PC-9 (cell line): ENCODE data around the gene SLC39A12. TPM values are rescaled to one million over a fixed set of nuclear protein-coding genes. Genes with fewer than 3 reads are reported as not detected.
A peak's percentile ranks its signal among the peaks of the same experiment; 100 is the strongest.

Experiments
- BruUV-seq: library from RNA; stranded (reverse); fragments of 400-500 nt; replicated peaks from 2 replicates; lab custom pipeline; 2021; lab: Mats Ljungman, UMichigan
- CTCF ChIA-PET: fragments of 300-600 bp; sonication (Branson Sonifier 250); formaldehyde crosslinking; loops from one replicate; lab custom pipeline; 2022; ENCODE audit warnings: antibody characterized with exemption; lab: Charles Lee
- POLR2A ChIA-PET: fragments of 300-600 bp; sonication (Branson Sonifier 250); formaldehyde crosslinking; loops from one replicate; lab custom pipeline; 2022; ENCODE audit warnings: antibody characterized with exemption; ENCODE audit not compliant: unreplicated experiment; lab: Charles Lee
- DNase-seq, 2 experiments: peaks; one replicate each; pipeline versions ENCODE4 v3.0.0 to v3.0.0-alpha.2; 2015 to 2022; ENCODE audit warnings: mixed read lengths in 1 of 2
- H2AFZ ChIP-seq: fragments of 200-600 bp; sonication (generic); 2 replicates; pipeline ENCODE4 v1.8.1; 2017; ENCODE audit warnings: antibody characterized with exemption
- H3F3A ChIP-seq: fragments of 200-600 bp; sonication (generic); 2 replicates; pipeline ENCODE4 v1.8.1; 2017; ENCODE audit warnings: antibody characterized with exemption, mild to moderate bottlenecking, low read depth; ENCODE audit not compliant: insufficient read depth
- H3K27ac ChIP-seq: fragments of 200-600 bp; sonication (generic); 2 replicates; pipeline ENCODE4 v1.6.1; 2016; ENCODE audit warnings: mixed run types
- H3K27me3 ChIP-seq: fragments of 200-600 bp; sonication (generic); 2 replicates; pipeline ENCODE4 v1.6.1; 2016; ENCODE audit warnings: low read depth, mixed run types; ENCODE audit not compliant: insufficient read depth
- H3K36me3 ChIP-seq: fragments of 200-600 bp; sonication (generic); 2 replicates; pipeline ENCODE4 v1.6.1; 2016; ENCODE audit warnings: low read depth, mixed run types
- H3K4me1 ChIP-seq: fragments of 200-600 bp; sonication (generic); replicated peaks from 2 replicates; pipeline ENCODE4 v1.6.1; 2016; ENCODE audit warnings: mixed run types; ENCODE audit not compliant: insufficient read depth
- H3K4me2 ChIP-seq: fragments of 200-600 bp; sonication (generic); 2 replicates; pipeline ENCODE4 v1.6.1; 2017; ENCODE audit warnings: mixed run types
- H3K4me3 ChIP-seq: fragments of 200-600 bp; sonication (generic); 2 replicates; pipeline ENCODE4 v1.6.1; 2016; ENCODE audit warnings: mixed run types
- H3K79me2 ChIP-seq: fragments of 200-600 bp; sonication (generic); 2 replicates; pipeline ENCODE4 v1.6.1; 2017; ENCODE audit warnings: low read depth, mixed run types
- H3K9me2 ChIP-seq: fragments of 200-600 bp; sonication (generic); 2 replicates; pipeline ENCODE4 v1.8.1; 2017; ENCODE audit warnings: mild to moderate bottlenecking; ENCODE audit not compliant: insufficient read depth
- H3K9me3 ChIP-seq: fragments of 200-600 bp; sonication (generic); 2 replicates; pipeline ENCODE4 v1.8.1; 2016; ENCODE audit warnings: low read depth; ENCODE audit not compliant: insufficient read depth
- H4K20me1 ChIP-seq: fragments of 200-600 bp; sonication (generic); 2 replicates; pipeline ENCODE4 v1.8.1; 2017; ENCODE audit not compliant: insufficient read depth
- EZH2 ChIP-seq: fragments of 200-600 bp; sonication (generic); IDR thresholded peaks from 2 replicates; pipeline ENCODE4 v1.8.0; 2017; ENCODE audit warnings: antibody characterized with exemption, low read depth
- intact Hi-C: fragments of 100-400 bp; cut with micrococcal nuclease; formaldehyde crosslinking; loops from one replicate; pipeline ENCODE4 v1.10.0; 2022; ENCODE audit not compliant: unreplicated experiment
- total RNA-seq: library from RNA; stranded (reverse); gene quantifications from 2 replicates; pipeline ENCODE4 v1.2.3, GENCODE V29; 2021
- TF ChIP-seq, protein P1 (sequence below): fragments of 200-600 bp; sonication (generic); conservative IDR thresholded peaks from 2 replicates; pipeline ENCODE4 v1.6.1; 2017; ENCODE audit warnings: mixed run types, antibody characterized with exemption, mild to moderate bottlenecking, moderate library complexity

The SLC39A12 gene
- total RNA-seq, 1 experiment from 2014 or later = not detected

DNA sequence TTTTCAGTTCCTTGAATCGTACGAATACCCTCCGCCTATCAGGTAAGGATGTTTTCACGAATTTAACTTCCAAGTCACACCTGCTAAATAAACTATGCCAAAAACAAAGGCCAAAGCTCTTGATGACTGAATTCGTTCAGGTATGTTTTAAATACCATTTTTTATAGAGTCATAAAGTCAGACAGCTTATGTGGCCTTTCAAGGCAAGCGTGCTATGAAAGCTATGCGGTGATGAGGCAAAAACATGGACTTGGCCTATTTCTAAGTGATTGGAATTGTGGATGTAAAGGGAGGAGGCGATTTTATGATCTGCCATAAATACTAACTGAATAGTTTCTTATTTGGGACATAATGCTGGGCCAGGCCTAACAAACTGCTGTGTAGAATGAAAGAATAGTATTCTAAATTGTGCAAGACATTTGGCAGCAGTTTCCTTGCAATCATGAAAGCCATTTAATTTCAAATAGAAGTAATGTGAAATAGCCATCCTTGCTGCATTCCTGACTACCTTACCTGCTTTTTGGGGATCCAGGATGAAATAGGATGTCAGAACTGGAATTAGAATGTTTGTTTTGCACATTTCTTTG is 14.0 kb downstream of the SLC39A12 start:
- intact Hi-C loops = no loop called here
- H3K4me3 ChIP-seq = no peak overlapping the region
- H3K36me3 ChIP-seq = no peaks in the 10 kb centered on the region
- ChIA-PET POLR2A (no interaction called here), CTCF (no interaction called here)
- H4K20me1 ChIP-seq = no peaks in the 10 kb centered on the region
- H2AFZ ChIP-seq = no peak overlapping the region
- no peaks in the 10 kb centered on the region for H3K9me2 ChIP-seq
- BruUV-seq = no TSS peak
- H3F3A ChIP-seq = no peaks in the 10 kb centered on the region
- no peak overlapping the region for H3K4me2 ChIP-seq
- H3K27me3 ChIP-seq = no peaks in the 10 kb centered on the region
- H3K79me2 ChIP-seq = no peaks in the 10 kb centered on the region
- no peaks in the 10 kb centered on the region for H3K4me1 ChIP-seq
- no peak for TF ChIP-seq EZH2
- TF ChIP-seq, protein P1, sequence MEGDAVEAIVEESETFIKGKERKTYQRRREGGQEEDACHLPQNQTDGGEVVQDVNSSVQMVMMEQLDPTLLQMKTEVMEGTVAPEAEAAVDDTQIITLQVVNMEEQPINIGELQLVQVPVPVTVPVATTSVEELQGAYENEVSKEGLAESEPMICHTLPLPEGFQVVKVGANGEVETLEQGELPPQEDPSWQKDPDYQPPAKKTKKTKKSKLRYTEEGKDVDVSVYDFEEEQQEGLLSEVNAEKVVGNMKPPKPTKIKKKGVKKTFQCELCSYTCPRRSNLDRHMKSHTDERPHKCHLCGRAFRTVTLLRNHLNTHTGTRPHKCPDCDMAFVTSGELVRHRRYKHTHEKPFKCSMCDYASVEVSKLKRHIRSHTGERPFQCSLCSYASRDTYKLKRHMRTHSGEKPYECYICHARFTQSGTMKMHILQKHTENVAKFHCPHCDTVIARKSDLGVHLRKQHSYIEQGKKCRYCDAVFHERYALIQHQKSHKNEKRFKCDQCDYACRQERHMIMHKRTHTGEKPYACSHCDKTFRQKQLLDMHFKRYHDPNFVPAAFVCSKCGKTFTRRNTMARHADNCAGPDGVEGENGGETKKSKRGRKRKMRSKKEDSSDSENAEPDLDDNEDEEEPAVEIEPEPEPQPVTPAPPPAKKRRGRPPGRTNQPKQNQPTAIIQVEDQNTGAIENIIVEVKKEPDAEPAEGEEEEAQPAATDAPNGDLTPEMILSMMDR = no peak
- no peak overlapping the region for H3K27ac ChIP-seq
- no peak for DNase-seq
- H3K9me3 ChIP-seq = no peaks in the 10 kb centered on the region

DNA sequence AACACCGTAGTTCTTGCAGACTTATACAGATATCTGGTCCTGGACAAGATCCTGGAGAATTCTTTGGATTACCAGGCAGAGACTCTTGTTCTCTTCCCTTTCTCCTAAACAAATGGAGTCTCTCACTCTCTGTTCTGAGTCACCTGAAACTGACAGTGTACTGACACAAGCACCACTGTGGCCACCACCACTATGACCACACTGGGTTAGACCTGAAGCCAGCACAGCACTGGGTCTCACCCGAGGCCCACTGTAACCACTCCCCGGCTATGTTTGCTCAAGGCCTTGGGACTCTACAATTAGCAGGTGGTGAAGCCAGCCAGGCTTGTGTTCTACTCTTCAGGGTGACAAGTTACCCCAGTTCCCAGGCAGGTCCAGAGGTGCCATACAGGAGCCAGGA is 22.8 kb downstream of the SLC39A12 start:
- H3K27me3 ChIP-seq = no peaks in the 10 kb centered on the region
- H3K9me2 ChIP-seq = no peaks in the 10 kb centered on the region
- H3K9me3 ChIP-seq = no peaks in the 10 kb centered on the region
- H3K36me3 ChIP-seq = no peaks in the 10 kb centered on the region
- no peak overlapping the region for H2AFZ ChIP-seq
- H3K4me3 ChIP-seq = no peak overlapping the region
- no peaks in the 10 kb centered on the region for H3K4me1 ChIP-seq
- DNase-seq = no peak
- H4K20me1 ChIP-seq = no peaks in the 10 kb centered on the region
- CTCF ChIA-PET = no interaction called here
- no peaks in the 10 kb centered on the region for H3F3A ChIP-seq
- H3K27ac ChIP-seq = no peak overlapping the region
- no peaks in the 10 kb centered on the region for H3K79me2 ChIP-seq
- H3K4me2 ChIP-seq = no peak overlapping the region
- intact Hi-C loops = no loop called here
- TF ChIP-seq, protein P1 = no peak
- TF ChIP-seq EZH2 = no peak
- POLR2A ChIA-PET = no interaction called here
- BruUV-seq = no TSS peak

DNA sequence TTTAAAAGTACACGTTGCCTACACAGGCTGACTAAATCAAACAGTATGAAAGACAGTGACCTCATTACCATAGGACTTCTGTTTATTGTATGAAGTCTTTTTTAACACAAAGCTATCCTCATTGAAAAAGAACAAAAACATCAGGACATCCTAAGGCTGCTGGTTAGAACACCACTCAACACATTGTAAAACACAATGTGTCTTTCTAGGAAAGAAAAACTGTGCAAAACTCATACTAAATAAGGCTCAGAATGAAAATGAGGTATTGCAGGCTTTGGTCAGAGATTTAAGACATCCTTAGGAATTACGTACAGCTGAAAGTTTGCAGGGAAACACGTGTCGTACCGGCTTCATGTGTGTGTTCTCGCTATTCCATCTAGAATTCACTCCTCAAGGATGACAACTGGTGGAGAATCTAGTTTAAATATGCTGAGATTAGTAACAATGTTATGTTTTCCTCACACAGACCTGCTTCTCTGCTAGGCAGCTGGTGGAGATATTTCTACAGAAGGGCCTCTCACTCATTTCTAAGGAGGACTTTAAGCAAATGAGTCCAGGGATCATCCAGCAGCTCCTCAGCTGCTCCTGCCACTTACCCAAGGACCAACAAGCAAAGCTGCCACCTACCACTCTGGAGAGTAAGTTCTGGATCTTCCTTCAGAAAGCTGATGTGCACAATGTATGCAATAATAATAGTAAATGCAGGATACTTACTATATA is 29.3 kb downstream of the SLC39A12 start:
- Histone ChIP-seq H3K9me2 (no peaks in the 10 kb centered on the region), H3F3A (no peaks in the 10 kb centered on the region), H3K27ac (0 out of 2 replicates have a peak overlapping the region, but pooled peaks have one; percentile 30), H3K27me3 (no peaks in the 10 kb centered on the region), H3K79me2 (no peaks in the 10 kb centered on the region), H3K4me2 (no peak overlapping the region), H3K4me3 (no peak overlapping the region), H3K4me1 (0 out of 2 replicates have a peak, but pooled peaks cover 11% of the 10 kb centered on the region), H3K9me3 (no peaks in the 10 kb centered on the region), H3K36me3 (no peaks in the 10 kb centered on the region), H2AFZ (no peak overlapping the region), H4K20me1 (no peaks in the 10 kb centered on the region)
- BruUV-seq = no TSS peak
- ChIA-PET POLR2A (interaction anchor here (0.7 kb wide), 1 partner anchor 117 kb away, joined by 3 read pairs; no protein-coding TSS in a partner anchor), CTCF (no interaction called here)
- no peak for DNase-seq
- intact Hi-C loops = no loop called here
- TF ChIP-seq EZH2 = no peak
- TF ChIP-seq, protein P1 = no peak
